Gastroesophageal sphincter (tissue), 3 donors: ENCODE results near the gene MCTP1.

Experiments used
- EP300 ChIP-seq: sonication (generic); formaldehyde crosslinking; IDR thresholded peaks from one replicate; pipeline ENCODE4 v1.6.1; 2017; ENCODE audit warnings: antibody characterized with exemption, mild to moderate bottlenecking
- POLR2A ChIP-seq, 2 donors: fragments of 450-650 bp; IDR thresholded peaks; one replicate each; pipeline ENCODE4 v1.6.1; 2017; ENCODE audit warnings: antibody characterized with exemption in 2 of 2, mild to moderate bottlenecking in 2 of 2, moderate library complexity in 1 of 2
- TF ChIP-seq, protein P1 (sequence below), 4 experiments: fragments of 200-600 bp in 2 of 4; fragments of 450-650 bp in 2 of 4; sonication (generic) in 1 of 4; IDR thresholded peaks; one replicate each; pipeline ENCODE4 v1.5.1; 2017 to 2019; ENCODE audit warnings: antibody characterized with exemption in 4 of 4, mild to moderate bottlenecking in 2 of 4, moderate library complexity in 2 of 4

DNA sequence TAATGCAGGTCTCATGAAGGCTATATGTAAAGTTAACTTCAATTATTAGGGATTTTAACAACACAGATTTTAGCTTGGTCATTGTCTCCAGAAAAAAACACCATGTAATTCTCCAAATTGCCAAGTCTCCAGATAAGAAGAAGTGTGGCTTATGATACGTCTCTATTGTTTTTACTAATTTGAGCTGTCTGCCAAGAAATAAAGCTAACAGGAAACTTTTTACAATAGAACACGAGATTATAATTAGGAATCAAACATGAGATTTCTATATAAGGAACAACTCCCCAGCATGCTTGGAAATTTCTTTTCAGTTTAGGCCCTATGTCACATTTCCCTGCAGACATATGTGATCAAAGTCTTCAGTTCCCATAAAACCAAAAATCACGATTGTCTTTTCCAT, 142.7 kb downstream of the MCTP1 start:
- TF ChIP-seq, protein P1, sequence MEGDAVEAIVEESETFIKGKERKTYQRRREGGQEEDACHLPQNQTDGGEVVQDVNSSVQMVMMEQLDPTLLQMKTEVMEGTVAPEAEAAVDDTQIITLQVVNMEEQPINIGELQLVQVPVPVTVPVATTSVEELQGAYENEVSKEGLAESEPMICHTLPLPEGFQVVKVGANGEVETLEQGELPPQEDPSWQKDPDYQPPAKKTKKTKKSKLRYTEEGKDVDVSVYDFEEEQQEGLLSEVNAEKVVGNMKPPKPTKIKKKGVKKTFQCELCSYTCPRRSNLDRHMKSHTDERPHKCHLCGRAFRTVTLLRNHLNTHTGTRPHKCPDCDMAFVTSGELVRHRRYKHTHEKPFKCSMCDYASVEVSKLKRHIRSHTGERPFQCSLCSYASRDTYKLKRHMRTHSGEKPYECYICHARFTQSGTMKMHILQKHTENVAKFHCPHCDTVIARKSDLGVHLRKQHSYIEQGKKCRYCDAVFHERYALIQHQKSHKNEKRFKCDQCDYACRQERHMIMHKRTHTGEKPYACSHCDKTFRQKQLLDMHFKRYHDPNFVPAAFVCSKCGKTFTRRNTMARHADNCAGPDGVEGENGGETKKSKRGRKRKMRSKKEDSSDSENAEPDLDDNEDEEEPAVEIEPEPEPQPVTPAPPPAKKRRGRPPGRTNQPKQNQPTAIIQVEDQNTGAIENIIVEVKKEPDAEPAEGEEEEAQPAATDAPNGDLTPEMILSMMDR (IDR thresholded peaks at IDR 0.05), result no peak
- TF ChIP-seq POLR2A (IDR thresholded peaks at IDR 0.05) (no peak), EP300 (no peak)
